ENCODE measurements around the gene BAZ1B.
"Not testable (repeated sequence)": the region's sequence is repeated elsewhere in the genome, so short reads cannot be mapped to it uniquely, and the experiment has no call there.

DNA sequence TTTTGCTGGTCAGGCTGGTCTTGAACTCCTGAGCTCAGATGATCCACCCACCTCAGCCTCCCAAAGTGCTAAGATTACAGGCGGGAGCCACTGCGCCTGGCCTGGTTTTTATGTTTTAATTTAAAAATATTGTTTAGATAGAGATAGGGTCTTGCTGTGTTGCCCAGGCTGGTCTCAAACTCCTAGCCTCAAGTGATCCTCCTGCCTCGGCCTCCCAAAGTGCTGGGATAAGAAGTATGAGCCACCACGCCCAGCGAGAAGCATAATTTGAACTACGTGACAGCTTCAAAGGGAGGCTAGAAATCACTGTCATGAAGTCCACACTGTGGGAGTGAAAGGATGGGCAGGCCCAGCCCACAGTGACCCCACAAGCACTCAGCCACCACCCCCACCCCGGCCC lies 13.8 kb upstream of the BAZ1B start:
- TF ChIP-seq, protein P1, sequence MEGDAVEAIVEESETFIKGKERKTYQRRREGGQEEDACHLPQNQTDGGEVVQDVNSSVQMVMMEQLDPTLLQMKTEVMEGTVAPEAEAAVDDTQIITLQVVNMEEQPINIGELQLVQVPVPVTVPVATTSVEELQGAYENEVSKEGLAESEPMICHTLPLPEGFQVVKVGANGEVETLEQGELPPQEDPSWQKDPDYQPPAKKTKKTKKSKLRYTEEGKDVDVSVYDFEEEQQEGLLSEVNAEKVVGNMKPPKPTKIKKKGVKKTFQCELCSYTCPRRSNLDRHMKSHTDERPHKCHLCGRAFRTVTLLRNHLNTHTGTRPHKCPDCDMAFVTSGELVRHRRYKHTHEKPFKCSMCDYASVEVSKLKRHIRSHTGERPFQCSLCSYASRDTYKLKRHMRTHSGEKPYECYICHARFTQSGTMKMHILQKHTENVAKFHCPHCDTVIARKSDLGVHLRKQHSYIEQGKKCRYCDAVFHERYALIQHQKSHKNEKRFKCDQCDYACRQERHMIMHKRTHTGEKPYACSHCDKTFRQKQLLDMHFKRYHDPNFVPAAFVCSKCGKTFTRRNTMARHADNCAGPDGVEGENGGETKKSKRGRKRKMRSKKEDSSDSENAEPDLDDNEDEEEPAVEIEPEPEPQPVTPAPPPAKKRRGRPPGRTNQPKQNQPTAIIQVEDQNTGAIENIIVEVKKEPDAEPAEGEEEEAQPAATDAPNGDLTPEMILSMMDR (IDR thresholded peaks at IDR 0.05): not testable (repeated sequence)
- TF ChIP-seq ZFX (IDR thresholded peaks at IDR 0.05; ENCODE audit: borderline replicate concordance): not testable (repeated sequence)
